NCI-H1417 (cell line): ENCODE measurements around the gene LRRFIP2.
"Not testable (repeated sequence)": the region's sequence is repeated elsewhere in the genome, so short reads cannot be mapped to it uniquely, and the experiment has no call there.

Source experiments
- DNase-seq, 3 experiments: peaks; one replicate each; lab custom pipeline; 2025; lab: John Stamatoyannopoulos, UW

The LRRFIP2 gene

GRCh38 chr3:37067577-37067976, 106.8 kb downstream of the LRRFIP2 start:
- no peak for DNase-seq

DNA sequence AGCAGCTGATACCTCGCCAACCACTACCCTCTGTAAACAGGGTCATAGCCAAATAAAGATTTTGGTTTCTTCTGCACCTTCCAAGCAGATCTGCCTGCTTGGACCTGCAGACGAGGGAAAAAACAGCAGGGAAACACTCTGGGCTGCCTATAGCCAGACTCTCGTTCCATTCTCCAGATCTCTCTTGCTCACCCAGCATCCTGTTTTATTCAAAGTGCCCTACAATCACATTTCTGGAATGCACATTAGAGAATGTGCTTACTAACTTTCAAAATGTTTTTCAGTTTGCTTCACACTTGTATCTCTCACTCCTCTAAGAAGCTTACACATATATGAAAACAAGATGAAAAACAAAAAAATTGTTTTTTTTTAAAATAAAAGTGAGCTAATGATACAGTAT, 109.6 kb downstream of the LRRFIP2 start:
- no peak for DNase-seq

DNA sequence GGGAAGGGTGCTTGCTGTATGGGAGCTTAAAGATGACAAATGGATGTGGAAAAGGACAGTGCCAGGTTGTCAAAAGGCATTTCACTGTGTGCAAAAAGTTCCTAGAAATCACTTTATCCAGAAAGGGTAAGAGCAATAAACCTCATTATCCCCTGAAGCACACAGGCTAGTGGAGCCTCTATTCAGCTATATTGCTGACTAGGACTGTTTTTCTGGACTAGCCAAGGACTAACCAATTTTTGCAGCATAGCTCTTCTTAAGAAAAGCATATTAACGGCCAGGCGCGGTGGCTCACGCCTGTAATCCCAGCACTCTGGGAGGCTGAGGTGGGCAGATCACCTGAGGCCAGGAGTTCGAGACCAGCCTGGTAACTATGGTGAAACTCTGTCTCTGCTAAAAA, 116.3 kb downstream of the LRRFIP2 start:
- DNase-seq = no peak

GRCh38 chr3:37056826-37057225, 117.6 kb downstream of the LRRFIP2 start:
- no peak for DNase-seq

DNA sequence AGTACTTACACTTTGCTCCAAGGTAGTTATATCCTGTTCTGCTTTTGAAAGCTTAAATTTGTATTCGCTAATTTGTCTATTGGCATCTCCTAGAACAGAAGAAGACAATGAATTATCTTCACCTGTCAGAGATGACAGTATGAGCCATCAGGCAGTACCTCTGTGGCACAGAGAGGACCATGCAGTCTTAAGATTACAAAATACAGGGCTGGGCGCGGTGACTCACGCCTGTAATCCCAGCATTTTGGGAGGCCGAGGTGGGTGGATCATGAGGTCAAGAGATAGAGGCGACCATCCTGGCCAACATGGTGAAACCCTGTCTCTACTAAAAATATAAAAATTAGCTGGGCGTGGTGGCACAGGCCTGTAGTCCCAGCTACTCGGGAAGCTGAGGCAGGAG, 119.3 kb downstream of the LRRFIP2 start:
- DNase-seq = not testable (repeated sequence)

DNA sequence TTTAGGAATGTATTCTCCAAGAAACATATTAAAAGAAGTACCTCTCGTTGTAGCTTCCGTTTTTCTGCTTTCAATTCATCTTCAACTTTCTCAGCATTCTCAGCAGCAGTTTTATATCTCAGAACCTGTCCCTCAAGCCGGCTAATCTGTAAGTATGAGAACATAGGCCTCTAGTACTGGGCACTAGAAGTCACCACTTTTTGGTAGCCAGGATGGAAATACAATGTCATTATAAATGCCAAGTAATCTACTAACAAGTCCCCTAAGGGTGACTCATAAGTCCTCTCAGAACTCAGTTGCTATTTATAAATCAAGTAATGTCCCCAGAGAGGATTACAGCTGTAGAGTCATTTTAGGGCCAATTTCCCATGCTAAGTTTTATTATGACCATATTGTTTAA, 120.0 kb downstream of the LRRFIP2 start:
- DNase-seq = peak in 1 of 3 experiments; percentile 1

DNA sequence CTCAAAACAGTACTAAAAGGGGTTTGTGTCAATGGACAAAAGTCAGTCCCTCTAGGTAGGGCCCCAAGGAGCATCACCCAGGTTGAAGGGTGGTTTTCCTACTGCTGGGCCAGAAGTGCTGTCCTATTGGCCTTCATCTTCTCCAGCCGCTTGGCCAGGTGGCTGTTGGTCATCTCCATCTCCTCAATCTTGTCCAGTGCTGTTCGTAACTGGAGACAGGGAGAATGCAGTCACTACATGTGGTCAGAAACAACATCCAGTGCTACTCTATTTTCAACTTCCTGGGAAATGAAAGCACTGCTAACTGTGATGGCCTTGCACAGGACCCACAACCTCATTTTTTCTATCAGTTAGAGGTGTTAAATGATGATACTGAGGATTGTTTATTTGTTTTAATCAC, 120.6 kb downstream of the LRRFIP2 start:
- no peak for DNase-seq

- no peak for DNase-seq
Measured at GRCh38 chr3:37053337-37053736, 121.0 kb downstream of the LRRFIP2 start.

DNA sequence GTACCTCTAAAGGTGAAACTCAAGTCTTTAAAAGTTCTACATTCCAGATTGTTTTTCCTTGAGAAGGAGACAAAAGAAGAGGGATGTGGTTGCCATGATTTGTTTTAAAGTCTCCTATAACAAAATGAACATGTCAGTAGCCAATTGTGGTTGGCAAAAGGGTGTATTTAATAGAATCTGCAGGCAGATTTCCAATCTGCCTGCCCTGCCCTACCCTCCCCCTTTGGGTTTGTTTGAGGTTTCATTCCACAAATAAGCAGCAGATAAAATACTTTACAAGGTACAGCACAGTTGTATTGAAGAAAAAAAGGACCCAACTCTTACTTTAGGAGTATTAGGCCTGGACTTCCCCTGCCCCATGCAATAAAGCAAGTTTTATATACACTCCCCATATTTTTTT, 121.5 kb downstream of the LRRFIP2 start:
- DNase-seq = no peak

GRCh38 chr3:37050282-37050681, 124.1 kb downstream of the LRRFIP2 start:
- DNase-seq = peak in 2 of 3 experiments; percentile 5 to 51

- not testable (repeated sequence) for DNase-seq
Measured at GRCh38 chr3:37042712-37043111, 131.7 kb downstream of the LRRFIP2 start.

DNA sequence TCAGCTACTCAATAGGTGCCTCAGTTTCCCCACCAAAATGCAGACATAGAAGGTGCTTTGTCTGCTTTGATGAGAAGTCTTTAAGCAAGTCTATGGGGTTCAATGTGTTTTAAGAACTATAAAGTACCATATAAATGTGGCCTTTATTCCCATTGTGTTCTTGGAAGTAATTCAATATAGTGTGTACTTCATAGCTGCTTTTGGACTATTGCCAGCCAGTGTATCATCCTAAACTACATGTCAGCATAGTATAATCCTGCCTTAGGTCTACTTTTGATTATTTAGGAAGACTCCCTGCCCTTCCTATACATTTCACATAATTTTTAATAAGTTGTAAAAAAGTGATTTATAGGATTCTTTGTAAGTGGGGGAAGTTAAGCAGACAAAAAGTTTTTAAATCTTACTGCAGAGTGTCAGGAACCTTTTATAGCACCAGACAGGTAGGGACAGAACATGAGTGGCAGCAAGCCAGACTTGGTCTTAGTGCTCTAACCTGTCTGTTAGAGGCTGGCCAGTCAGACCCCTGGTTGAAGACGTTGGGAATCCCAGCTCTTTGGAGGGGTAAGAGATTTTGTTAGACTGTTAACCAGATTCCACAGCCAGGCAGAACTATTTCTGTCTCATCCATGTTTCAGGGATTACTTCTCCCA, 132.7 kb downstream of the LRRFIP2 start:
- no peak for DNase-seq

DNA sequence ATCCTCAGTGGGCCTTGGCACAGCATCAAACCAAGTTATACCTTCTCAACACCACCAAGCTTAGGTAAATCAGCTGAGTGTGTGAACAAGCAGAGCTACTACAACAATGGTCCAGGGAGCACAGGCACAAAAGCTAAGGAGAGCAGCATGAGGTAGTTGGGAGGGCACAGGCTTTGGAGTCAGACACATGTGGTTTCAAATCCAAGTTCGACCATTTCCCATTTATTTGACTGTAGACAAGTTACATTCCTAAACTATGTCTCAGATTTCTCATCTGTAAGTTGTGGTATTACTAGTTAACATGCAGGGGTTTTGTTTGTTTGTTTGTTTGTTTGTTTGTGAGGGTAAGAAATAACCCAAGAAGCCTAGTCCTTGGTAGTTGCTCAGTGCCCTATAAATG, 134.2 kb downstream of the LRRFIP2 start:
- DNase-seq = no peak

DNA sequence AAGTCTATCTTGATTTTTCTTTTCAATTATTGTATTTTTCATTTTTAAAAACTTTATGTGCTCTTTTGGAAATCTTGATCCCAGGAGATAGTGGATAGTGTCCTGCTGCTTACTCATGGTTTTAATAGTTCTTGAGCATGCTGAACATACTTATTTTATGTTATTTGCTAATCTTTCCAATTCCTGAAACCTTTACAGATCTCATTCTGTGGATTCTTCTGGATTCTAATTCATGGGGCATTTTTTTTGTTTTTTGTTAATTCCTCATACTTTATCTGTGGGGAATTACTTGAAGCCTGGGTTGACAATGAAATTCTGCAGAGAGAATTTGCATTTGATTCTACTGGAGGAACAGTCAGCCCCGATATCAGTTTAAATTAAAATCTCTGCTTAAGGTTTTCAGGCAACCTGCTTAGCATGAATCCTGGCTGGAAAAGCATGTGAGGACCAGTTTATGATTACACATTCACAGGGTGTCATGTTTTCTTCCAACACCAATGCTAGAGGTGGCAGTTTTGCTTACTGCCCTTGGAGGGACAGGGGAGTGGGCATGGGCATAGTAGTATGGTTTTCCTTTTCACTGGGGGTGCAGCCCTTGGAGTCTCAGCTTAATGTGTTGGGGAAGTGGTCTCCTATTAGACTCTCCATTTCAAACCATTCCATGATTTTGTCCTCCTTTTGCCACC, 135.1 kb downstream of the LRRFIP2 start:
- no peak for DNase-seq

- DNase-seq = no peak
Measured at GRCh38 chr3:37037352-37037751, 137.0 kb downstream of the LRRFIP2 start.

DNA sequence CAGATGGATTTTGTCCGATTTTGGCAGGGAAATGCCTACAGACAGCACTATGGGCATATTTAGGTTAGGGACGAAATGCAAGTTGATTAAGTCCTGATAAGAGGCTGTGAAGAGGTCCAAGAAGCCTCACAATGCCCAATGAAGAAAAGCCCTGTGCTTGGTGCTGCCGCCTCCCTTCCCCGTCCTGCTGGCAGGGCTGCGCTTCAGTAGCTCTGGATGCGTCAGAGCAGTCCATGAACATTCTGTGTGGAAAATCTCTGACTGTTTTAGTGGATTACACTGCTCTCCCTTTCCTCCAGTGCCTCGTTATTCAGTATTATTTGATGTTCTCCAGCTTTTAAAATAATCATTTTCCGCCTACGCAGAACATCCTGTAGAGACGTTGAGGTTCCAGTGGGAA, 141.4 kb downstream of the LRRFIP2 start:
- DNase-seq = no peak

DNA sequence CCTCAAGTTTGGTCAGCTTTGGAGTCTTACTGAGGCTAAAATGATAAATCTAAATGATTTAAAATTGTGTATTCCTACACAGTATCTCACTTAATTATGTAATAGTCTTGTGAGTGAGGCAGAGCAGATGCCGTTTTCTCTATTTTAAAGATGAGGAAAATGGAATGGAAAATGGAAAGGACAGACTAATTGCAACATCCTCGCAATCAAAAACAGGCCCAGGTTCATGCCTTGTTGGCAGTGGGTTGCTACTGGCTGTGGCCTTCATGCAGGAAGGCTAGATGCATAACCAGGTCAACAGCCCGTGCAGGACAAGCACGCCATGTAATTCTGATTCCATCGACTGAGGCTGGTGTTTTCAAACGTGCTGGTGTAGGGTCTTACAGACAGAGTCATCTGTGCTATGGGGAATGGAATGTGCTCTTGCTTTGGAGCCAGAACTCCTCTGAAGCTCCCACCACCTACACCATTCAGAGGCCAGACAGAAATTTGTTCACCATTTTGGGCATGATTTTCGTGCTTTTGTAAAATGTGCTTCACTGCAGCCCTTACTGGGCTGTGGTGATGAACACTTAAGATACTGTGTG, 143.2 kb downstream of the LRRFIP2 start:
- DNase-seq = no peak

DNA sequence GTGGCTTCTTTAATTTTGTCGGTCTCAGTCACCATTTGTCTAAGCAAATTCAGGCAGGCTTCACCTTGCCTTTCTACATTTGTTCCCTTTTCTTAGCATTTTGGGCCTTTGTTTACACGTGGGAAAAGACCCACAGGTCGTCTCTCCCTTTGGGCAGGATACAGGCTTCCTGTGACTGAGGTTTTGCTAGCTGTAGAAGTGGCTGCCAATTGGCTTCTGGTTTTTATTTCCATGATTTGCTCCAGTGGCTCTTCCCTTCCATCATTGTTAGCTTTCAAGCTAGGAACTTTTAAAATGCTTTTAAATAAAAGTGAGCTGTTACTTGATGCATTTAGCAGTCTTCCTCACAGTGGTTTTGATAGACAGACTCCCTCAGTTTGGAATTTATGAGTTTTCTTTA, 143.8 kb downstream of the LRRFIP2 start:
- no peak for DNase-seq

DNA sequence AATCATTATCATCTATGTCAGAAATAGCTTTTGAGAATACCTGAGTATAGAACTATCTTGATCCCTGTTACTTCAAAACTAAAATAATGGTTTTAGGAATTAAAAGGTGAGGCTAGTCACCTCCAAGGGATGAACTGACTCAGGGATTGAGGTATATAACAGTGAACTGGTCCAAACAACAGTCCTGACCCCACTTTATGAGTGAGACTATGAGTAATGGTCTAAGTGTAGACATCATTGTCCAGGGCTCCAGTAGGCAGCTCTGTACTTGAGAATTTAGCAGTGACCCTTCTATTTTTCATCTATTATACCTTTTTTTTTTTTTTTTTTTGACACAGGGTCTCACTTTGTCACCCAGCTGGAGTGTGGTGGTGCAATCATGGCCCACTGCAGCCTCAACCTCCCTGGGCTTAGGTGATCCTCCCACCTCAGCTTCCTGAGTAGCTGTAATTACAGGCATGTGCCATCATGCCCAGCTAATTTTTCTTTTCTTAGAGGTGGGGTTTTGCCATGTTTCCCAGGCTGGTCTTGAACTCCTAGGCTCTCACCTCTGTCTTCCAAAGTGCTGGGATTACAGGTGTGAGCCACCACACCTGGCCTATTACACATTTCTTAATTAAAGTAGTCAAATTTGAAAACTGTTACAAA, 144.7 kb downstream of the LRRFIP2 start:
- DNase-seq = no peak

- DNase-seq = no peak
Measured at GRCh38 chr3:37029111-37029510, 145.3 kb downstream of the LRRFIP2 start.

DNA sequence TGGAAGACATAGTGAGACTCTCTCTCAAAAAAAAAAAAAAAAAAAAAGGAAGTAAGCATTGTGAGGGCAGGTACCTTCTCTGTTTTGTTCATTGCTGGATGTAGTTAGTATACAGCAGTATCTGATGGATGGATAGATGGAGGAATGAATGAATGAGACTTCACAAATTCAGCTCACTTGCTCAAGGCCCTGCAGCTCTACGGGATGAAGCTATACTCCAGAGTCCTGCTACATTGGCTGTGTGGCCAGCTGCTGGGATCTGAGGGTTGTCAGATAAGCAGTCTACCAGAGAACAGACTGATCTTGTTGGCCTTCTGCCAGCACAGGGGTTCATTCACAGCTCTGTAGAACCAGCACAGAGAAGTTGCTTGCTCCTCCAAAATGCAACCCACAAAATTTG, 146.1 kb downstream of the LRRFIP2 start:
- peak in 1 of 3 experiments; percentile 0 for DNase-seq

- DNase-seq = no peak
Measured at GRCh38 chr3:37026851-37027250, 147.5 kb downstream of the LRRFIP2 start.
